ENCODE data around the gene CSMD2.

DNA sequence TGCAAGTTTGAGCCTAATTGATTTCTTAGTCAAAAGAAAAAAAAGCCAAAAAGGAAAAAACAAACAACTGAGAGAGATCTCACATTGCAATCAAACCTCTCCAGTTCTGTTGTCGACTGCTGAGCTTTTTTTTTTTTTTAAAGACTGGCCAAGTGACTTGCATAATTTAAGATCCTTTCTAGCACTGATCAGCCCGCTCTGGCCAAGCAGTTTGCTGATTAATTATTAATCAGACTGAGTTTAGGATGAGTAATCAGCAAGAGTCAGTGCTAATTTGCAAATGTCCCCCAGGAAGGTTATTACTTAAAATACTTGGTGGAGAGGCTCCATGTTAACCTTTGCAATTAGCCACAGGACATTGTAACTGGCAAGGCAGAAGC, 261.8 kb downstream of the CSMD2 start:
- TF ChIP-seq, protein P1, sequence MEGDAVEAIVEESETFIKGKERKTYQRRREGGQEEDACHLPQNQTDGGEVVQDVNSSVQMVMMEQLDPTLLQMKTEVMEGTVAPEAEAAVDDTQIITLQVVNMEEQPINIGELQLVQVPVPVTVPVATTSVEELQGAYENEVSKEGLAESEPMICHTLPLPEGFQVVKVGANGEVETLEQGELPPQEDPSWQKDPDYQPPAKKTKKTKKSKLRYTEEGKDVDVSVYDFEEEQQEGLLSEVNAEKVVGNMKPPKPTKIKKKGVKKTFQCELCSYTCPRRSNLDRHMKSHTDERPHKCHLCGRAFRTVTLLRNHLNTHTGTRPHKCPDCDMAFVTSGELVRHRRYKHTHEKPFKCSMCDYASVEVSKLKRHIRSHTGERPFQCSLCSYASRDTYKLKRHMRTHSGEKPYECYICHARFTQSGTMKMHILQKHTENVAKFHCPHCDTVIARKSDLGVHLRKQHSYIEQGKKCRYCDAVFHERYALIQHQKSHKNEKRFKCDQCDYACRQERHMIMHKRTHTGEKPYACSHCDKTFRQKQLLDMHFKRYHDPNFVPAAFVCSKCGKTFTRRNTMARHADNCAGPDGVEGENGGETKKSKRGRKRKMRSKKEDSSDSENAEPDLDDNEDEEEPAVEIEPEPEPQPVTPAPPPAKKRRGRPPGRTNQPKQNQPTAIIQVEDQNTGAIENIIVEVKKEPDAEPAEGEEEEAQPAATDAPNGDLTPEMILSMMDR (conservative IDR thresholded peaks at IDR 0.05; ENCODE audit: low read length) = no peak
- TF ChIP-seq EZH2phosphoT487 (IDR thresholded peaks at IDR 0.05; ENCODE audit: borderline replicate concordance, low read depth, low read length) = no peak
